Endothelial cell of umbilical vein (primary cell): ENCODE results near the gene ZNF213. TPM values are rescaled to one million over a fixed set of nuclear protein-coding genes. Genes with fewer than 3 reads are reported as not detected.

Experiments
- BruUV-seq: library from RNA; stranded (reverse); fragments of 400-500 nt; replicated peaks from 2 replicates; lab custom pipeline; 2021; lab: Mats Ljungman, UMichigan
- CTCF ChIA-PET: fragments of 300-600, 350-600 bp; sonication (Branson Sonifier 250); formaldehyde crosslinking; loops from one replicate; lab custom pipeline; 2021; ENCODE audit warnings: antibody characterized with exemption, inconsistent platforms; lab: Charles Lee
- POLR2A ChIA-PET: fragments of 300-600, 350-600 bp; sonication (Branson Sonifier 250); formaldehyde crosslinking; loops from one replicate; lab custom pipeline; 2021; ENCODE audit warnings: antibody characterized with exemption, inconsistent platforms; lab: Charles Lee
- DNase-seq: peaks from one replicate; pipeline ENCODE4 v3.0.0-alpha.2; 2011; ENCODE audit warnings: low read depth, low spot score
- FAIRE-seq: peaks from 2 replicates; lab custom pipeline; 2011; peaks lifted over from hg19 to GRCh38; lab: Jason Lieb, UNC
- H2AFZ ChIP-seq: 2 replicates; pipeline ENCODE4 v1.6.0; 2012; ENCODE audit warnings: low read depth, low read length, control low read depth, inconsistent platforms
- H3K27ac ChIP-seq: 2 replicates; pipeline ENCODE4 v1.5.1; 2011; ENCODE audit warnings: low read depth, mild to moderate bottlenecking, control low read depth, low read length, moderate library complexity; ENCODE audit not compliant: insufficient read depth
- H3K27me3 ChIP-seq, 2 experiments: 2 replicates each; pipeline versions ENCODE4 v1.6.0 to v1.6.1; 2011; ENCODE audit warnings: low read length in 2 of 2, mixed read lengths in 1 of 2; ENCODE audit not compliant: control insufficient read depth in 2 of 2, insufficient read depth in 2 of 2
- H3K36me3 ChIP-seq, 2 experiments: 2 replicates in 1 of 2; 3 replicates in 1 of 2; pipeline ENCODE4 v1.5.1; 2011; ENCODE audit warnings: low read length in 2 of 2, mild to moderate bottlenecking in 1 of 2, moderate library complexity in 1 of 2; ENCODE audit not compliant: control insufficient read depth in 2 of 2, insufficient read depth in 2 of 2; ENCODE audit errors: extremely low read depth in 1 of 2
- H3K4me1 ChIP-seq: 3 replicates; pipeline ENCODE4 v1.5.1; 2011; ENCODE audit warnings: mild to moderate bottlenecking, low read length; ENCODE audit not compliant: control insufficient read depth, insufficient read depth; ENCODE audit errors: extremely low read depth
- H3K4me2 ChIP-seq: 2 replicates; pipeline ENCODE4 v1.6.1; 2011; ENCODE audit warnings: low read length, control low read depth, mixed read lengths; ENCODE audit not compliant: insufficient read depth
- H3K4me3 ChIP-seq, 3 experiments: fragments of 200-600 bp in 1 of 3; sonication (generic), shearing (Covaris generic) in 1 of 3; replicated peaks in 1 of 3; 2 replicates each; pipeline ENCODE4 v1.5.1; 2011 to 2016; ENCODE audit warnings: control low read depth in 3 of 3, low read length in 3 of 3, mild to moderate bottlenecking in 2 of 3, inconsistent platforms in 1 of 3, low read depth in 1 of 3, moderate library complexity in 1 of 3; ENCODE audit not compliant: insufficient read depth in 1 of 3
- H3K79me2 ChIP-seq: 2 replicates; pipeline ENCODE4 v1.6.0; 2012; ENCODE audit warnings: low read length, inconsistent platforms; ENCODE audit not compliant: control insufficient read depth, insufficient read depth
- H3K9ac ChIP-seq: replicated peaks from 2 replicates; pipeline ENCODE3; 2011; ENCODE audit warnings: low read length, control low read depth; ENCODE audit not compliant: insufficient read depth; ENCODE audit errors: extremely low read depth
- H3K9me1 ChIP-seq: replicated peaks from 3 replicates; pipeline ENCODE4 v1.6.0; 2011; ENCODE audit warnings: mild to moderate bottlenecking, low read length; ENCODE audit not compliant: control insufficient read depth, insufficient read depth; ENCODE audit errors: extremely low read depth
- H3K9me3 ChIP-seq: replicated peaks from 2 replicates; pipeline ENCODE4 v1.5.1; 2012; ENCODE audit warnings: low read length, inconsistent platforms; ENCODE audit not compliant: control insufficient read depth, insufficient read depth
- H4K20me1 ChIP-seq: replicated peaks from 2 replicates; pipeline ENCODE3; 2011; ENCODE audit warnings: mild to moderate bottlenecking, low read length; ENCODE audit not compliant: control insufficient read depth, insufficient read depth; ENCODE audit errors: extremely low read depth
- FOS ChIP-seq: IDR thresholded peaks from 2 replicates; pipeline ENCODE4 v1.6.1; 2011; ENCODE audit warnings: mild to moderate bottlenecking, low read length, moderate library complexity, borderline replicate concordance; ENCODE audit not compliant: insufficient read depth
- GATA2 ChIP-seq: IDR thresholded peaks from 2 replicates; pipeline ENCODE4 v1.7.0; 2011; ENCODE audit warnings: low read depth, mild to moderate bottlenecking, moderate library complexity, mixed read lengths, low read length; ENCODE audit not compliant: insufficient read length, insufficient read depth
- JUN ChIP-seq: IDR thresholded peaks from 2 replicates; pipeline ENCODE4 v1.6.1; 2011; ENCODE audit warnings: borderline replicate concordance, low read depth; ENCODE audit not compliant: insufficient read length, insufficient read depth
- MYC ChIP-seq: IDR thresholded peaks from one replicate; pipeline ENCODE4 v1.6.1; 2011; ENCODE audit warnings: mild to moderate bottlenecking, low read depth, low read length
- POLR2A ChIP-seq: IDR thresholded peaks from 2 replicates; pipeline ENCODE4 v1.6.1; 2012; ENCODE audit warnings: low read depth, mild to moderate bottlenecking, control low read depth, low read length
- dilution Hi-C: fragments of 300-500 bp; cut with MboI; formaldehyde crosslinking; loops from one replicate; pipeline ENCODE4 v1.15.0; 2019; ENCODE audit warnings: low sequenced_read_pairs; ENCODE audit not compliant: extremely low pct_ligation_motif_present
- intact Hi-C: fragments of 100-400 bp; cut with micrococcal nuclease; formaldehyde crosslinking; loops from one replicate; pipeline ENCODE4 v1.10.0; 2022
- polyA plus RNA-seq, 4 experiments: library from polyadenylated mRNA; depleted of rRNA in 3 of 4; stranded (reverse) in 3 of 4; unstranded in 1 of 4; fragments of >200 nt; gene quantifications; 2 replicates each; pipeline versions ENCODE4 v1.2.1 to v1.2.3, GENCODE V29; 2011 to 2012; ENCODE audit warnings: missing spikeins in 1 of 4
- total RNA-seq: library from RNA; stranded (reverse); gene quantifications from 2 replicates; pipeline ENCODE4 v1.2.3, GENCODE V29; 2021

Gene ZNF213
- total and polyA plus RNA-seq, 2 donors (not counting 3 experiments of a cell fraction or from before 2014, with no cell fraction given), result 2.0 to 9.8 TPM

DNA sequence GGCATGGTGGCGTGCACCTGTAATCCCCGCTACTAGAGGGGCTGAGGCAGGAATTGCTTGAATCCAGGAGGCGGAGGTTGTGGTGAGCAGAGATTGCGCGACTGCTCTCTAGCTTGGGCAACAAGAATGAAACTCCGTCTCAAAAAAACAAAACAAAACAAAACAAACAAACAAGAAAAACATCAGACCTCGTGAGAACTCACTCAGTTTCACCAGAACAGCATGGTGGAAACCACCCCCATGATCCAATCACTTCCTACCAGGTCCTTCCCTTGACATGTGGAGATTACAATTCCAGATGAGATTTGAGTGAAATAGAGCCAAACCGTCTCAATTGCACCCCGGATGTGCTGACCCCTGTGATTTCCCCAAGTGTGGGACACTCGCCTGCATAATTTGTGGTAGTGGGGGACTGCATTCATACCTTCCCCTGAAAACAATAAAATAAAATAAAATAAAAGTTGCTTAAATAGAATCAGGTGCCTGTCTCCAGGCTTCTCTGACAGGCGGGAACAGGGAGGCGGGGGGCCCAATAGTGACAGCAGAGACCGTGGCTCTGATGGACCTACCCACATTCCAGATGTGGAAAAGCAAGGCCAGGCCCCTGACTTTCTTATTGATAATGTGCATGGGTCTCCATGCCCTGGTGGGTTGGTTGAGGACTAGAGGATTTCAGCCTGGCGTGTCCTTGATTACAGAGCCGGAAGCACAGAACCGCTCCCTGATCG, 48.8 kb upstream of the ZNF213 start:
- TF ChIP-seq MYC (no peak), POLR2A (no peak)
- TSS peak; percentile 48 for BruUV-seq
- H3K27ac ChIP-seq, result peak overlapping the region; percentile 73
- no peak overlapping the region for H3K4me3 ChIP-seq
- CTCF ChIA-PET, result interaction anchor here (2.4 to 5.1 kb wide), 2 partner anchors 27 to 44 kb away, joined by 16 to 29 read pairs; no protein-coding TSS in a partner anchor
- no peak for FAIRE-seq
- peaks cover 25% of the 10 kb centered on the region for H3K4me1 ChIP-seq
- no peaks in the 10 kb centered on the region for H3K36me3 ChIP-seq
- peak overlapping the region; percentile 42 for H3K9ac ChIP-seq
- no peaks in the 10 kb centered on the region for H4K20me1 ChIP-seq
- intact Hi-C loops, result loop anchor here (2.0 kb wide), 1 partner anchor 39 kb away; no protein-coding TSS in a partner anchor
- peak overlapping the region; percentile 23 for H3K4me2 ChIP-seq
- dilution Hi-C loops, result no loop called here
- no peaks in the 10 kb centered on the region for H3K9me1 ChIP-seq
- peak overlapping the region; percentile 5 for H2AFZ ChIP-seq
- DNase-seq, result no peak
- no peaks in the 10 kb centered on the region for H3K9me3 ChIP-seq
- no peaks in the 10 kb centered on the region for H3K79me2 ChIP-seq
- H3K27me3 ChIP-seq, result no peaks in the 10 kb centered on the region
- POLR2A ChIA-PET, result no interaction called here

DNA sequence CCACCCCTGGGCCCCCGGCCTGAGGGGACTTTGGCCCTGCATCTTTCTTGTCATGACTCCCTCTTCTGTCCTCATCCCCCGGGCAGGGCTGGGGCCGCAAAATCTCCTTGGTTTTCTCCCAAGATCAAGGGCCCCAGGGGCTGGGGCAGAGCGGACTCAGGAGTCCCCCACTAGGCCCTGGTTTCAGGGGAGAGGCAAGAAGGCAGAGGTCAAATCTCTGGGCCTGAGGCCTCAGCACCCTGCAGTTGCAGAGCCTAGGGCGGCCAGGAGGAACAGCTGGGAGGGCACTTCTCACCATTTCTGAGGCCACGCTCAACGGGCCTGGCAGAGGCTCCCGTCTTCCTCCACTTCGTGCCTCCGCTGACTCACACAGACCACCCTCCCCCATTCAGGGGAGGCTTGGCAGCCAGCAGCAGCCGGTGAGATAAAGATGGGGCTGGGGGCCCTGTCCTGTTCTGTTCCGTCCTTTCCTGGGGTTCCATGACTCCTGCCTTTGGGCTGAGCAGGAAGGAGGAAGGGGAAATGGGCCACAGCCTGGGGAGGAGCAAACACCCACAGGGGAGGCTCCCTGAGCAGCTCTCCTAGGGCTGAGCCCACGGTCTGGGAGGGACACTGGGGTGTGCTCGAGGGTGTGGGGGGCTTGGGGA, 48.1 kb upstream of the ZNF213 start:
- intact Hi-C loops (loop anchor here (1.0 to 2.0 kb wide), 4 partner anchors 16 to 38 kb away; partner anchors contain the start of gene IL32), dilution Hi-C loops (no loop called here)
- no peaks in the 10 kb centered on the region for H3K9me1 ChIP-seq
- no peaks in the 10 kb centered on the region for H3K36me3 ChIP-seq
- H3K4me3 ChIP-seq, result peak overlapping the region in 1 of 3 experiments; percentile 5
- CTCF ChIA-PET, result interaction anchor here (1.0 to 5.1 kb wide), 13 partner anchors 11 to 79 kb away, joined by 3 to 29 read pairs (median 5); partner anchors contain the start of genes IL32 and ZNF213
- H3K79me2 ChIP-seq, result no peaks in the 10 kb centered on the region
- H3K27ac ChIP-seq, result peak overlapping the region; percentile 73
- POLR2A ChIA-PET, result no interaction called here
- peaks cover 25% of the 10 kb centered on the region for H3K4me1 ChIP-seq
- no peaks in the 10 kb centered on the region for H3K9me3 ChIP-seq
- H3K9ac ChIP-seq, result peak overlapping the region; percentile 42
- peak overlapping the region; percentile 5 for H2AFZ ChIP-seq
- H3K4me2 ChIP-seq, result peak overlapping the region; percentile 23
- no peaks in the 10 kb centered on the region for H3K27me3 ChIP-seq
- no TSS peak for BruUV-seq
- H4K20me1 ChIP-seq, result no peaks in the 10 kb centered on the region
- FAIRE-seq, result no peak
- TF ChIP-seq GATA2, result no peak
- TF ChIP-seq FOS, result peak; percentile 72
- TF ChIP-seq JUN, result peak; percentile 9
- peak; percentile 66 for DNase-seq
